Prostate gland (tissue), 2 donors: ENCODE data around the gene EFCC1.

Experiments used
- POLR2AphosphoS5 ChIP-seq: sonication (generic); formaldehyde crosslinking; IDR thresholded peaks from one replicate; pipeline ENCODE4 v1.6.1; 2017; ENCODE audit warnings: antibody characterized with exemption
- TF ChIP-seq, protein P1 (sequence below), 4 experiments: fragments of 200-600 bp in 2 of 4; fragments of 450-650 bp in 2 of 4; sonication (generic) in 2 of 4; IDR thresholded peaks; 1 replicate in 3 of 4; 2 replicates in 1 of 4; pipeline ENCODE4 v1.5.1; 2016 to 2019; ENCODE audit warnings: antibody characterized with exemption in 4 of 4, mild to moderate bottlenecking in 2 of 4, moderate library complexity in 2 of 4

DNA sequence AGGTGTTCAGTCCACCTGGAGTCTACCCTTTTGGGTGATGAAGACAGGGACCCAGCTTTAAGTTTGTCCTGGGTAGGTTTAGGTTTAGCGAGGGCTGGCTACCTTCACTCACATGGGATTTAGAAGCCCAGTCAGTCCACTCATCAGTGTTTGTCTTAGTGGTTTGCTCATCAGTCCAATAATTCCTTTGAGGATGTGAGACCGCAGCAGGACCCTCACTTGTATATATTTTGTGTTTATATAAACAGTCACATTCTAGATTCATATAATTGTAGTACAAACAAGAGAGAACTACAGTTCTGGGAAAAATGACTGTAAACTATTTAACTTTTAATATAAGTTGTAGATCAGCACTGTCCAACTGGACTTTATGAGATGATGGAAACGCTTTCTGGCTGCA lies 18.2 kb downstream of the EFCC1 start:
- TF ChIP-seq, protein P1, sequence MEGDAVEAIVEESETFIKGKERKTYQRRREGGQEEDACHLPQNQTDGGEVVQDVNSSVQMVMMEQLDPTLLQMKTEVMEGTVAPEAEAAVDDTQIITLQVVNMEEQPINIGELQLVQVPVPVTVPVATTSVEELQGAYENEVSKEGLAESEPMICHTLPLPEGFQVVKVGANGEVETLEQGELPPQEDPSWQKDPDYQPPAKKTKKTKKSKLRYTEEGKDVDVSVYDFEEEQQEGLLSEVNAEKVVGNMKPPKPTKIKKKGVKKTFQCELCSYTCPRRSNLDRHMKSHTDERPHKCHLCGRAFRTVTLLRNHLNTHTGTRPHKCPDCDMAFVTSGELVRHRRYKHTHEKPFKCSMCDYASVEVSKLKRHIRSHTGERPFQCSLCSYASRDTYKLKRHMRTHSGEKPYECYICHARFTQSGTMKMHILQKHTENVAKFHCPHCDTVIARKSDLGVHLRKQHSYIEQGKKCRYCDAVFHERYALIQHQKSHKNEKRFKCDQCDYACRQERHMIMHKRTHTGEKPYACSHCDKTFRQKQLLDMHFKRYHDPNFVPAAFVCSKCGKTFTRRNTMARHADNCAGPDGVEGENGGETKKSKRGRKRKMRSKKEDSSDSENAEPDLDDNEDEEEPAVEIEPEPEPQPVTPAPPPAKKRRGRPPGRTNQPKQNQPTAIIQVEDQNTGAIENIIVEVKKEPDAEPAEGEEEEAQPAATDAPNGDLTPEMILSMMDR (IDR thresholded peaks at IDR 0.05): no peak
- TF ChIP-seq POLR2AphosphoS5: no peak
